Endothelial cell (in vitro differentiated cells): ENCODE data around the gene TANK. TPM values are rescaled to one million over a fixed set of nuclear protein-coding genes. Genes with fewer than 3 reads are reported as not detected.
A peak's percentile ranks its signal among the peaks of the same experiment; 100 is the strongest.

Experiments used
- DNase-seq: peaks from one replicate; pipeline ENCODE4 v3.0.0; 2021; ENCODE audit warnings: low spot score
- H3K27ac Mint-ChIP-seq: one replicate; pipeline ENCODE4 v1.8.0; 2021; ENCODE audit warnings: mixed read lengths, inconsistent platforms; ENCODE audit not compliant: unreplicated experiment
- H3K27me3 Mint-ChIP-seq: one replicate; pipeline ENCODE4 v1.8.0; 2021; ENCODE audit warnings: mild to moderate bottlenecking, moderate library complexity, mixed read lengths, inconsistent platforms; ENCODE audit not compliant: unreplicated experiment
- H3K36me3 Mint-ChIP-seq: one replicate; pipeline ENCODE4 v1.8.0; 2021; ENCODE audit warnings: mild to moderate bottlenecking, low read depth, mixed read lengths, inconsistent platforms; ENCODE audit not compliant: unreplicated experiment
- H3K4me1 Mint-ChIP-seq: one replicate; pipeline ENCODE4 v1.8.0; 2021; ENCODE audit warnings: mild to moderate bottlenecking, mixed read lengths, inconsistent platforms; ENCODE audit not compliant: unreplicated experiment
- H3K4me3 Mint-ChIP-seq: one replicate; pipeline ENCODE4 v1.8.0; 2021; ENCODE audit warnings: mild to moderate bottlenecking, mixed read lengths, inconsistent platforms; ENCODE audit not compliant: unreplicated experiment
- H3K9me3 Mint-ChIP-seq: one replicate; pipeline ENCODE4 v1.8.0; 2021; ENCODE audit warnings: mixed read lengths, inconsistent platforms; ENCODE audit not compliant: unreplicated experiment
- CTCF ChIP-seq: fragments of 200-600 bp; sonication (generic); IDR thresholded peaks from one replicate; pipeline ENCODE4 v1.5.0; 2021; ENCODE audit warnings: antibody characterized with exemption; ENCODE audit not compliant: unreplicated experiment
- total RNA-seq: library from RNA; stranded (reverse); fragmentation: NEBNext Ultra II Directional; extraction: Animal tissue kit (Norgen Biotek cat#: 25700); gene quantifications from one replicate; pipeline ENCODE4 v1.2.1, GENCODE V29; 2021; ENCODE audit not compliant: unreplicated experiment

The TANK gene
- total RNA-seq, 1 donor from 2014 or later, result 40.8 TPM

GRCh38 chr2:161245261-161245553 is 85.0 kb downstream of the TANK start:
- Mint-ChIP-seq H3K4me3 (peak overlapping the region; percentile 88), H3K27ac (peak overlapping the region; percentile 97), H3K4me1 (peaks cover 30% of the 10 kb centered on the region), H3K9me3 (no peaks in the 10 kb centered on the region), H3K27me3 (peaks cover 8% of the 10 kb centered on the region), H3K36me3 (no peaks in the 10 kb centered on the region)
- DNase-seq, result no peak
- no peak for TF ChIP-seq CTCF

DNA sequence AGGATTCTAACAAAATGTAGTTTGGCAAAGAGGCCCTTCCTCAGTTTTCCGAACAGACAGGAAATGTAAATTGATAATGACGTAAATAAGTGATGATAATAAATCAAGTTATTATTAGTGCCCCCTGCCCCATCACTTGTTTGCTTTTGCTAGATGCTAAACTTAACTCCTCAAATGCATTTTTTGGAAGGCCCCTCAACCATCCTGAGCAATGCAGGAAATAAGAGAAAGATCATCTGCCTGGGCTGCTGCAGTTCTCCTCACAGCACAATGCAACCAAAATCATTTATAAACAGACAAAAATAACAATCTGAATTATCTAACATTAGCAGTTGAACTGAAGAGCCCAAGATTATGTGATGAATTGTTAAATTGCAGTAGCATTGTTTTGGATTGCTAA is 85.4 kb downstream of the TANK start:
- no peak for TF ChIP-seq CTCF
- Mint-ChIP-seq H3K4me3 (peak overlapping the region; percentile 53), H3K9me3 (no peaks in the 10 kb centered on the region), H3K27me3 (peaks cover 8% of the 10 kb centered on the region), H3K4me1 (peaks cover 30% of the 10 kb centered on the region), H3K27ac (peak overlapping the region; percentile 97), H3K36me3 (no peaks in the 10 kb centered on the region)
- no peak for DNase-seq

DNA sequence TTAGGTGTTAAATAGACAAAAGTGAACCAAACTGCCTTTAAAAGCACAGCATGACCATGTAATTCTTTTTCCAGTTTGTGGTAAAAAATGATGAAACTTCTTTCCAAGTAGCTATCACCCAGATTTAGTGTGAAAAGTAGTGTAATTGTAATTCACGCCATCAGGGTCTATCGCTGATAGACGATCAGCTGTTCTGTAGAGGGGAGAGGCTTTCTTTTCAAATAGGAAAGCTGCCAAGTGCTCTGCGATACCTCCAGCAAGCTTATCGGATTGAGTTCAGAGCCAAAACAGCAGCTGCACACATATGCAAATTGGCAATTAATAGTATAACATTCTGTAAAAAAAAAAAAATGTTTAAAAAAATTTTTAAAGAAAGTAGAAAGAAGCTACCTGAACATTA is 86.1 kb downstream of the TANK start:
- peak overlapping the region; percentile 4 for H3K4me3 Mint-ChIP-seq
- H3K27me3 Mint-ChIP-seq, result peaks cover 8% of the 10 kb centered on the region
- DNase-seq, result no peak
- no peak for TF ChIP-seq CTCF
- no peak overlapping the region for H3K27ac Mint-ChIP-seq
- H3K36me3 Mint-ChIP-seq, result no peaks in the 10 kb centered on the region
- peaks cover 30% of the 10 kb centered on the region for H3K4me1 Mint-ChIP-seq
- no peaks in the 10 kb centered on the region for H3K9me3 Mint-ChIP-seq

DNA sequence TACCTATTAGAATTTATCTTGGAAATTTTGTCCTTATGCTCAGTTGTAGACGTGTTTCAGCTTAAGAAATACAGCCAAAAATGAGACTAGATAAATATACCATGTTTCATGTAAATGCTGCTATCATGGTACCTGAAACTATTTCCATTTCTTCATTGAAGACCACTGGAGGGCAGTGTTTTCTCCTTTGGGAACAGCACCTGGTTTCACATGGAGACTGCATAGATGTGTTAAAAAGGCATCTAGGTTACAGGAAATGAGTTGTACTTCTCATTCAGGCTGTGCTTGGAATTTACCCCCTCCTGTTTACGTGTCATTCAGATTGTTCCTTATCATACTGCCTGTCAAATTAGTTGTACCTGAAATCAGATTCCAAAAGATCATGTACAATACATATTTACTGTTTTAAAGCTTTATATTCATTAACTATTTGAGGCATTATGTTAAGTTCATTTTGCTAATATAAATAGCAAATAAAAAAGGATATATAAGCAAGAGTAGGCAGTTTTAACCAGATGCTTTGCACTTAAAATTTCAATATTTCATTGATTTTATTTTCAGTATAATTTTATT is 90.7 kb downstream of the TANK start:
- no peak overlapping the region for H3K4me3 Mint-ChIP-seq
- H3K4me1 Mint-ChIP-seq, result peaks cover 8% of the 10 kb centered on the region
- no peak overlapping the region for H3K27ac Mint-ChIP-seq
- peak; percentile 70 for TF ChIP-seq CTCF
- DNase-seq, result peak; percentile 25
- H3K27me3 Mint-ChIP-seq, result no peaks in the 10 kb centered on the region
- H3K36me3 Mint-ChIP-seq, result no peaks in the 10 kb centered on the region
- H3K9me3 Mint-ChIP-seq, result no peaks in the 10 kb centered on the region

DNA sequence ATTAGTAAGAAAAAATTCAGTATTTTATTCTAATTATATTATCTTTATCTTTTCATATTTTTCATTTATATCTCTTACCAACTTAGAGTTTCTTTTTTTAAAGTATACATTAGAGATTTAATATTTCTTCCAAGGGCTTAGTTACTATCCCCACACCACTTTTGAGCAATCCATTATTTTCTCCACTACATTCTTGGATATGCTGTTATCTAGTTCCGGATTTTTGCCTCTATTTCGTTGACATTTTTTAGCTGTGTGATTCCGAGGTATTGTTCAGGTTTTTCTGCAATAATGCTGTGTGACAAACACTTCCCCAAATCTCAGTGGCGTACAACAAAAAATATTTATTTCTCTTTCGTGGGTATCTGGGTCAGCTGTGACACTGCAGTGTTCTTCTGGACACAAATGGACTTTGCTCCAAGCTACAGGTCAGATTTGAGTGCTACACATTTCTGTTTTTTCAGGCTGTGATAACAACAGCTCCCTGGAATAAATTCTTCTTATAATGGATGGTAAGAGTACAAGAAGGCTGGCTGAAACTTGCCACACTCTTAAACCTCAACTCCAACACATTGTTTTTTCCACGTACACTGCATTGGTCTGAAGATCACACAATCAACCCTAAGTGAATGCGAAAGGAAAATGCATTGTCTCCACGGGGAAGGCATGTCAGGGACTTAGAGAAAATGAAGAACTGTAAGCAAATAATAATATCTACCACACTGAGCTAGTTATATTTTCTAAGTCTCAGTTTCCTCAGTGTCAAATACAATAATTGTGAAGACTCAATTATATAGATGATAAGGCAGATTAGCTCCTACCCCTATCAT is 97.1 kb downstream of the TANK start:
- no peak for TF ChIP-seq CTCF
- Mint-ChIP-seq H3K4me1 (no peaks in the 10 kb centered on the region), H3K4me3 (no peak overlapping the region)

More for the DNA sequence above, 97.1 kb downstream of the TANK start:
- Mint-ChIP-seq H3K27ac (no peak overlapping the region), H3K27me3 (peaks cover 1% of the 10 kb centered on the region), H3K9me3 (no peaks in the 10 kb centered on the region), H3K36me3 (no peaks in the 10 kb centered on the region)
- DNase-seq, result no peak
